Bronchial epithelial cell (primary cell): ENCODE results near the gene UROS. TPM values are rescaled to one million over a fixed set of nuclear protein-coding genes. Genes with fewer than 3 reads are reported as not detected.

ENCODE experiments used
- DNase-seq: peaks from one replicate; pipeline ENCODE4 v3.0.0-alpha.2; 2010; ENCODE audit warnings: low read depth
- FAIRE-seq: peaks from 2 replicates; lab custom pipeline; 2011; peaks lifted over from hg19 to GRCh38; lab: Jason Lieb, UNC
- H3K27me3 ChIP-seq: 2 replicates; pipeline ENCODE4 v1.5.1; 2011; ENCODE audit warnings: low read length; ENCODE audit not compliant: control insufficient read depth, insufficient read depth
- H3K36me3 ChIP-seq: 2 replicates; pipeline ENCODE4 v1.5.1; 2011; ENCODE audit warnings: low read length; ENCODE audit not compliant: control insufficient read depth, insufficient read depth
- H3K4me3 ChIP-seq: 2 replicates; pipeline ENCODE4 v1.5.1; 2011; ENCODE audit warnings: mild to moderate bottlenecking, low read depth, low read length, control low read depth
- total RNA-seq: library from RNA; depleted of rRNA; stranded (reverse); fragments of >200 nt; gene quantifications from 2 replicates; pipeline ENCODE4 v1.2.1, GENCODE V29; 2014
- TF ChIP-seq, protein P1 (sequence below): IDR thresholded peaks from 2 replicates; pipeline ENCODE4 v1.5.1; 2011; ENCODE audit warnings: mild to moderate bottlenecking, moderate library complexity, low read length, control low read depth, inconsistent platforms; ENCODE audit not compliant: insufficient read depth, severe bottlenecking

Gene UROS
- total RNA-seq, 1 donor from 2014 or later: 17.4 TPM

DNA sequence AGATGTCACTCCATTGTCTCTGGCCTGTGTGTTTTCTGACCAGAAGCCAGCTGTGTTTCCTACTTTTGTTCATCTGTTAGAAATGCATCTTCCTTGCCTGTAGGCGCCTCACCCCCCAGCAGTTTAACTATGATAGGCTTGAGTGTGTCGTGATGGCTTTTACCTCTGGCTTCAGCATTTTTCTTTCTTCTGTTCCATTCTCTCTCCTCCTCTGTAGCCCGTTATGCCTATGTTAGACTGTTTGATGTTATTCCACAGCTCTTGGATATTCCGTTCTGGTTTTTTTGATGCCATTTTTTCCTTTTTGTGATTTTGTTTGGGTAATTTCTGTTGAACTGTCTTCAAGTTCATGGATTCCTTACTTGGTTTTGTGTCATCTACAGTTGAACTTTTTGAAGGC lies 65.3 kb downstream of the UROS start:
- DNase-seq: no peak
- Histone ChIP-seq H3K27me3 (no peaks in the 10 kb centered on the region), H3K36me3 (peaks cover 9% of the 10 kb centered on the region), H3K4me3 (no peak overlapping the region)
- FAIRE-seq: no peak
- TF ChIP-seq, protein P1, sequence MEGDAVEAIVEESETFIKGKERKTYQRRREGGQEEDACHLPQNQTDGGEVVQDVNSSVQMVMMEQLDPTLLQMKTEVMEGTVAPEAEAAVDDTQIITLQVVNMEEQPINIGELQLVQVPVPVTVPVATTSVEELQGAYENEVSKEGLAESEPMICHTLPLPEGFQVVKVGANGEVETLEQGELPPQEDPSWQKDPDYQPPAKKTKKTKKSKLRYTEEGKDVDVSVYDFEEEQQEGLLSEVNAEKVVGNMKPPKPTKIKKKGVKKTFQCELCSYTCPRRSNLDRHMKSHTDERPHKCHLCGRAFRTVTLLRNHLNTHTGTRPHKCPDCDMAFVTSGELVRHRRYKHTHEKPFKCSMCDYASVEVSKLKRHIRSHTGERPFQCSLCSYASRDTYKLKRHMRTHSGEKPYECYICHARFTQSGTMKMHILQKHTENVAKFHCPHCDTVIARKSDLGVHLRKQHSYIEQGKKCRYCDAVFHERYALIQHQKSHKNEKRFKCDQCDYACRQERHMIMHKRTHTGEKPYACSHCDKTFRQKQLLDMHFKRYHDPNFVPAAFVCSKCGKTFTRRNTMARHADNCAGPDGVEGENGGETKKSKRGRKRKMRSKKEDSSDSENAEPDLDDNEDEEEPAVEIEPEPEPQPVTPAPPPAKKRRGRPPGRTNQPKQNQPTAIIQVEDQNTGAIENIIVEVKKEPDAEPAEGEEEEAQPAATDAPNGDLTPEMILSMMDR: no peak

GRCh38 chr10:125756853-125757487 lies 66.1 kb downstream of the UROS start:
- H3K36me3 ChIP-seq: peaks cover 9% of the 10 kb centered on the region
- H3K27me3 ChIP-seq: no peaks in the 10 kb centered on the region
- DNase-seq: no peak
- H3K4me3 ChIP-seq: no peak overlapping the region
- FAIRE-seq: no peak
- TF ChIP-seq, protein P1: no peak

- FAIRE-seq: no peak
- H3K36me3 ChIP-seq: peaks cover 11% of the 10 kb centered on the region
- no peak overlapping the region for H3K4me3 ChIP-seq
- no peaks in the 10 kb centered on the region for H3K27me3 ChIP-seq
- TF ChIP-seq, protein P1: no peak
- DNase-seq: no peak
Observed at GRCh38 chr10:125756196-125756595, 66.9 kb downstream of the UROS start.

GRCh38 chr10:125747417-125747816 lies 75.6 kb downstream of the UROS start:
- TF ChIP-seq, protein P1: no peak
- Histone ChIP-seq H3K27me3 (no peaks in the 10 kb centered on the region), H3K36me3 (peaks cover 7% of the 10 kb centered on the region), H3K4me3 (no peak overlapping the region)
- no peak for DNase-seq
- no peak for FAIRE-seq

- H3K36me3 ChIP-seq: peaks cover 4% of the 10 kb centered on the region
Observed at GRCh38 chr10:125744909-125745308, 78.1 kb downstream of the UROS start.

More at GRCh38 chr10:125744909-125745308, 78.1 kb downstream of the UROS start:
- H3K27me3 ChIP-seq: no peaks in the 10 kb centered on the region
- FAIRE-seq: no peak
- no peak overlapping the region for H3K4me3 ChIP-seq
- no peak for DNase-seq
- TF ChIP-seq, protein P1: no peak
